WERI-Rb-1 (cell line): Measurements from ENCODE around the gene PCLO.
"Not testable (repeated sequence)": the region's sequence is repeated elsewhere in the genome, so short reads cannot be mapped to it uniquely, and the experiment has no call there.

Source experiments
- DNase-seq: peaks from one replicate; pipeline ENCODE4 v3.0.0-alpha.2; 2020
- H3K27ac ChIP-seq: fragments of 250-450 bp; sonication (Bioruptor Pico); 2 replicates; pipeline ENCODE4 v1.5.1; 2020; ENCODE audit warnings: mild to moderate bottlenecking, moderate library complexity
- H3K27me3 ChIP-seq: fragments of 250-450 bp; sonication (Bioruptor Pico); 2 replicates; pipeline ENCODE4 v1.5.1; 2021; ENCODE audit warnings: mild to moderate bottlenecking, low read depth, moderate library complexity; ENCODE audit not compliant: insufficient read depth, severe bottlenecking
- H3K36me3 ChIP-seq: fragments of 250-450 bp; sonication (Bioruptor Pico); 2 replicates; pipeline ENCODE4 v1.5.1; 2020; ENCODE audit warnings: mild to moderate bottlenecking, moderate library complexity
- H3K4me3 ChIP-seq: 2 replicates; pipeline ENCODE4 v1.5.1; 2011; ENCODE audit warnings: low read depth, mild to moderate bottlenecking, control low read depth, low read length
- H3K9me3 ChIP-seq: fragments of 250-450 bp; sonication (Bioruptor Pico); 2 replicates; pipeline ENCODE4 v1.5.1; 2021; ENCODE audit warnings: mild to moderate bottlenecking, moderate library complexity; ENCODE audit not compliant: severe bottlenecking
- TF ChIP-seq, protein P1 (sequence below): IDR thresholded peaks from 2 replicates; pipeline ENCODE4 v1.5.1; 2011; ENCODE audit warnings: low read depth, mild to moderate bottlenecking, control low read depth, inconsistent platforms, low read length

The PCLO gene

DNA sequence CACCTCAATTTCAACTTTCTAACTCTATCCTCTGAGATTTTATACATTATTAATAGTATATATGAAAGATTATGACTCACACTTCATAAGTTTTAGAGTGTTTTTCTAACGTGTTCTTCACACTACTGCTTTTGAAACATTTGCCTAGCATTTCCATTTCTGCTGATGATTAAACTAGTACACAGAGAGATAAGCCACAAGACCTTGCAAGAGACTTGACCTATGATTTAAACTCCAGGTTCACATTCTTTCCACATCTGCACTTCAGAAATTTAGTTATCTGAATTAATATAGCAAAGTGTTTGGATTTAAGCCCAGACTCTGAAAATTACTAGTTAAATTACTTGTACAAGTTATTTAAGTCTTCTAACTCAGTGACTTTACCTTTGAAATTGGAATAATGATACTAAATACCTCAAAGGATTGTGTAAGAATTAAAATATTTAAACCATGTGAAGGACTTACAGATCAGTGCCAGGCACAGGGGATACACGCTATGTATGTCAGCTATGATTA is 66.6 kb downstream of the PCLO start:
- TF ChIP-seq, protein P1, sequence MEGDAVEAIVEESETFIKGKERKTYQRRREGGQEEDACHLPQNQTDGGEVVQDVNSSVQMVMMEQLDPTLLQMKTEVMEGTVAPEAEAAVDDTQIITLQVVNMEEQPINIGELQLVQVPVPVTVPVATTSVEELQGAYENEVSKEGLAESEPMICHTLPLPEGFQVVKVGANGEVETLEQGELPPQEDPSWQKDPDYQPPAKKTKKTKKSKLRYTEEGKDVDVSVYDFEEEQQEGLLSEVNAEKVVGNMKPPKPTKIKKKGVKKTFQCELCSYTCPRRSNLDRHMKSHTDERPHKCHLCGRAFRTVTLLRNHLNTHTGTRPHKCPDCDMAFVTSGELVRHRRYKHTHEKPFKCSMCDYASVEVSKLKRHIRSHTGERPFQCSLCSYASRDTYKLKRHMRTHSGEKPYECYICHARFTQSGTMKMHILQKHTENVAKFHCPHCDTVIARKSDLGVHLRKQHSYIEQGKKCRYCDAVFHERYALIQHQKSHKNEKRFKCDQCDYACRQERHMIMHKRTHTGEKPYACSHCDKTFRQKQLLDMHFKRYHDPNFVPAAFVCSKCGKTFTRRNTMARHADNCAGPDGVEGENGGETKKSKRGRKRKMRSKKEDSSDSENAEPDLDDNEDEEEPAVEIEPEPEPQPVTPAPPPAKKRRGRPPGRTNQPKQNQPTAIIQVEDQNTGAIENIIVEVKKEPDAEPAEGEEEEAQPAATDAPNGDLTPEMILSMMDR: no peak
- H3K27me3 ChIP-seq: no peaks in the 10 kb centered on the region
- H3K9me3 ChIP-seq: no peaks in the 10 kb centered on the region
- H3K36me3 ChIP-seq: no peaks in the 10 kb centered on the region
- no peak overlapping the region for H3K27ac ChIP-seq
- H3K4me3 ChIP-seq: no peak overlapping the region
- no peak for DNase-seq

DNA sequence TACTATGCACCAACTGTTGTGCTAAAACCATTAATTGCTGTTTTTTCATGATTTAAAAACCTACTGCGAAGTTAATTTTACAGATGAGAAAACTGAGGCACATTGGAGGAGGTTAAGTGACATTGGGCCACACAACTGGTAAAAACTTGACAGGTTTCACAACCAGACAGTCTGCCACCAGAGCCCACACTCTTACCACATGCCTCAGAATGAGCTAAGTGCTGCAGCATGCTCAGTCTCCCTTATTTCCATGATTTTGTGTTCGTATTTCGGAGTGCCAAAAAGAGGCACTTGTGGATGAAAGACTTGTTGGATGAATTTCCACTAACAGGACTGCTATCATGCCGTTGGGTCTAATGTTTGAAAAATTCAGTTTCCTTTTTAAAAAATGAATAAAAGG is 77.4 kb downstream of the PCLO start:
- H3K36me3 ChIP-seq: no peaks in the 10 kb centered on the region
- DNase-seq: no peak
- H3K9me3 ChIP-seq: no peaks in the 10 kb centered on the region
- H3K27ac ChIP-seq: no peak overlapping the region
- no peaks in the 10 kb centered on the region for H3K27me3 ChIP-seq
- no peak overlapping the region for H3K4me3 ChIP-seq
- TF ChIP-seq, protein P1: no peak

DNA sequence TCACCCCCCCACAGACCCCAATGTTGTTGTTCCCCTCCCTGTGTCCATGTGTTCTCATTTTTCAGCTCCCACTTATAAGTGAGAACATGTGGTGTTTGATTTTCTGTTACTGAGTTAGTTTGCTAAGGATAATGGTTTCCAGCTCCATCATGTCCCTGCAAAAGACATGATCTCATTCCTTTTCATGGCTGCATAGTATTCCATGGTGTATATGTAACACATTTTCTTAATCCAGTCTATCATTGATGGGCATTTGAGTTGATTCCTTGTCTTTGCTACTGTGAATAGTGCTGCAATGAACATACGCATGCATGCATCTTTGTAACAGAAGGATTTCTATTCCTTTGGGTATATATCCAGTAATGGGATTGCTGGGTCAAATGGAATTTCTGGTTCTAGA is 82.8 kb downstream of the PCLO start:
- not testable (repeated sequence) for DNase-seq, H3K9me3 ChIP-seq, H3K4me3 ChIP-seq, H3K27me3 ChIP-seq, H3K36me3 ChIP-seq, H3K27ac ChIP-seq

DNA sequence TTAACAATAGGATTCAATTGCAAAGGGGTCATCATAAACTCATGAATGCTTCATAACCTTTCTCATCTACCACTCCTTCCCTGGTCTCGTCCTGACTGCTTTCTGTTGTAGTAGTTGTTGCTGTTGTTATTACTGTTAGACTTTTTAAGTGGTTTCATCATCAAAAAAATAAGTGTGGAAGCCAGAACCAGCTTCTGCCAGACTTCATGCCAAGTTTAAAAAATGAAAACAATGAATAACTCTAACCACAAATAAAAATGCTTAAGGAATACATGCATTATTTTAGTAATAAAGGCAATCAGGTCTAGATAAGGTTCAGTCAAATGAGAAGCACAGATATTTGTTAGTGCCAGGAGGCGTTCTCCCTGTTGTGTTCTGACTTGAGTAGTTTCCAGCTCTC is 85.4 kb downstream of the PCLO start:
- no peak for DNase-seq
- TF ChIP-seq, protein P1: no peak

DNA sequence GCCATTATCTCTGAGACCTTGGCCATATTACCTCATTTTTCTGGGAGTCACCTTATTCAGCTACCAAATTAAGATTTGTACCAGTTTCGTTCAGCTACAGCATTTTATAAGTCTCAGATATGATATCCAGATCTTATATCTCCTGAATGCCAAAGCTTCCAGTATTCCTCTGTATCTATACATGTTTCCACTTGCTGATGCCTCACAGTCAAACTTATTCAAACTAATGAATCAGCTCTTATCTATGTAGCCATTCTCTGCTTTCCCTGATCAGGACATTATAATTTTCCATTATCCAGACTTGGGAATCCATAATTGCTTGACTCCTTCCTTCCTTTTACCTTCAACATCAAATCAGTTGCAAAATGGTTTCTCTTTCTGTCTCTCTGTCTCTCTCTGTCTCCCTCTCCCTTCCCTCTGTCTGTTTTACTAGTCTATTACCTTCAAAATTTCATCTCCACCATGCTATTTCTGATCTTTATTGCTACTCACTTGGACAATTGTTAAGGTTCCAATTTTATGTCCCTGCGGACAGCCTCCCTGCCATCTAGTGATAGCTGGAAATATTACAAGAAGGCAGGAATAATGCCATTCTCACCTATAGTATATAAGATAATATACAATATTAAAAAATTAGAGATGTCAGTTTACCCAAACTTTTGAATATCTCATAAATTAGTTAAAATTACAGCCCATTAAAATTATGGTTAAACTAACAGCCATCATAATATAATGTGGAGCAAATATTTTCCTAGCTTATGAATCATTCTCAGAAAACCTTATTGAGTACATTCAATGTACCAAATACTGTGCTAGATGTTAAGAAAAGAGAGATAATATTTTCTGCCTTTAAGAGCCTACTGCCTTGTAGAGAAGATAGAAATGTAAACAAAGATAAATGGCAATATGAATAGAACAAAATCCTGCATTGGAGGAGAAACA is 89.8 kb downstream of the PCLO start:
- H3K27ac ChIP-seq: no peak overlapping the region
- no peaks in the 10 kb centered on the region for H3K36me3 ChIP-seq
- H3K9me3 ChIP-seq: no peaks in the 10 kb centered on the region
- H3K4me3 ChIP-seq: no peak overlapping the region
- no peaks in the 10 kb centered on the region for H3K27me3 ChIP-seq
- DNase-seq: no peak
- TF ChIP-seq, protein P1: 0 out of 2 replicates have a peak, but pooled peaks have one; percentile 15

More for the DNA sequence above, 85.4 kb downstream of the PCLO start:
- Histone ChIP-seq H3K27me3 (no peaks in the 10 kb centered on the region), H3K27ac (no peak overlapping the region), H3K9me3 (no peaks in the 10 kb centered on the region), H3K4me3 (no peak overlapping the region), H3K36me3 (no peaks in the 10 kb centered on the region)

DNA sequence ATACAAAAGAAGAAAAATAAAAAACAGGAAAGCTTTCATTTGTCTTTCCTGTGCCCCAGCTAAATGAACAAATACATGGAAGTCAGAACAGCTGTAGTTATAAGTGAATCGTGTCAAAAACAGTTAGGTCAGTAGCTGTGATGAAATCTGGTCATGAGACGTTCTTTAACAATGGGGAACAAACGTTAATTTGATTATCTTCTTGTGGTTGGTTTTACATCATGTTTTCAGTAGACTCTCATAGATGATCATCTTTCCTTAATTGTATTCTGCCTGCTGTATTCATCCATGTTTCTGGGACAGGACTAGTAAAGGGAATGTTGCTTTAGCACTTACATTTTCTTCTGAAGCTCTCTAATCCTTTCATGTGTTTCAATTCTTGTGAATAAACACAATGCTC is 97.0 kb downstream of the PCLO start:
- Histone ChIP-seq H3K4me3 (no peak overlapping the region), H3K9me3 (no peaks in the 10 kb centered on the region), H3K36me3 (no peaks in the 10 kb centered on the region), H3K27ac (no peak overlapping the region), H3K27me3 (no peaks in the 10 kb centered on the region)
- no peak for DNase-seq
- TF ChIP-seq, protein P1: no peak
